NOMO-1 (cell line): ENCODE results near the gene CHD2.
"Not testable (repeated sequence)": the region's sequence is repeated elsewhere in the genome, so short reads cannot be mapped to it uniquely, and the experiment has no call there.

Source experiments
- DNase-seq, 2 experiments: peaks; one replicate each; lab custom pipeline; 2025; ENCODE audit not compliant: unreplicated experiment in 2 of 2; lab: John Stamatoyannopoulos, UW

Gene CHD2

DNA sequence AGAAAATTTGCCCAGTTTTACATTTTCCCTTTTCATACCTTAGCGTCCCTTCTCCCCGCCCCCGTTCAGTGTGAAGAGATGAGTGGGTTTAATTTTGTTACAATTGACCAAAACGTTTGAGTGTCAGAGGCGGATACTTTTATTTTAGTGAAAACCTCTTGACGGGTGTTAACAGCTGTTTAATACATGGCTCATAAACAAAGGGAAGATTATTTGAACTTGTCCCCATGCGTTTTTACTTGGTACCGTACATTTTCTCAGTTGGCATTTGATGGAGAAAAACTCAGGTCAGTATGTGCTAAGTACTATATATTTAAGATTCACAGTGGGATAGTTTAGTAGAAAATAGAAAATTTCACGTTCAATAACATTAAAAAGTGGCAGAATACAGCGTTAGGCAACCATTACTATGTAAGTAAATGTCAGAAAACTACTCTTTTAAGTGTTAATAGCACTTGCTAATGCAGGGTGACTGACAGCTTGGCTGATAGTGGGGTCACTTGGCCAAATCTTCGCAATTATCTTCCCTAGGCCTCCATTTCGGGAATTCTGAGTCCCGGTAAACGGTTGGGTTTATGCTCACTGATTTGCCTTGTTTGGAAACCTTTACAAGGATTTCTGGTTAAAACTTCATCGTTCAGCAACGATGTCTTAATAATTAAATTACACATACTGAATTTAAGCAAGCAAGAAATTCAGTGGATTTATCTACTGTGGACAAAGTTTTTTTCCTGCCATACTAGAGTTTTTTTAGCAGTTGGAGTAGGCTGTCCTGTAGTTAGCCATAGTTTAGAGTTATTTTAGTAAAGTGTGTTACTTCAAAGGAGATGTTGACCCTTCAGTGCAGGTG is 4.8 kb downstream of the CHD2 start:
- peak in 1 of 2 experiments; percentile 55 for DNase-seq

DNA sequence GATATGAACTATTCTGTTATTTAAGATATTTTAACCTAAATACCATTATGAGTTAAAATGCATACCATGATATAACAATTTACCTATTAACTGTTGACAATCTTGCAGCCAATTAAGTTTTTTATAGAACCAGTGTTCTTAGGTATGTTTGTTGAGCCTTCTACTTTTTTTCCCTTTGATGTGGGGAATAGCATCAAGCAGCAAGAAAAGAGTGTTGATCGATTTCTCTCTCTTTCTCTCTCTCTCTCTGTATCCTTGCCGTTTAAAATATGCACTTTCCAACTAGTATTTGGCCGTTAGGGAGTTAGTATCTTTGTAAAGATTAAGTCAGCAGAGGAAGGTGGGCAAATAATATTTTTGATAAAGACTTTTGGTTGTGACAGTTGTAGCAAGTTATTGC is 5.9 kb downstream of the CHD2 start:
- no peak for DNase-seq

DNA sequence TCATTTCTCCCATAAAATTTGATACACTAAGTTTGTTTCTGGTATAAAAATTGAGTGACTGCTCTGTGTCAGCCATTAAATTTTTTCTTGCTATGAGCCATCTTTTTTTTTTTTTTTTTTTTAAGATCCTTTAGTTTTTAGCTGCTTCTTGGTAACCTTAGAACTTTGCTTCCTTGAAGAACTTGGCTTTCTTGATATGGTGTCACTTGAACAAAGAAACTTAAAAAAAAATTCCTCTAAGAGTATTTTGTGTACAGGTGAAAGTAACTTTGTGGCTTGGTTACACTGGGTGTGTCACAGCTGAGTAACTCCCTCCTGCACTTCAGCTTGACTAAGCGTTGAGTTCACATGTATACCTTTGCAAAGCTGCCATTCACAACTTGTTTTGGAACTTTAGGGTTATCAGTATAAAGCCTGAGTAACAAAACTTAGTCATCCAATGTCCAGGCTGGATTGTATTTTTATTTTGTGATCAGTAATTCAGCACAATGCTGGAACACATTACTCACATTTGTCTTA is 6.5 kb downstream of the CHD2 start:
- no peak for DNase-seq

DNA sequence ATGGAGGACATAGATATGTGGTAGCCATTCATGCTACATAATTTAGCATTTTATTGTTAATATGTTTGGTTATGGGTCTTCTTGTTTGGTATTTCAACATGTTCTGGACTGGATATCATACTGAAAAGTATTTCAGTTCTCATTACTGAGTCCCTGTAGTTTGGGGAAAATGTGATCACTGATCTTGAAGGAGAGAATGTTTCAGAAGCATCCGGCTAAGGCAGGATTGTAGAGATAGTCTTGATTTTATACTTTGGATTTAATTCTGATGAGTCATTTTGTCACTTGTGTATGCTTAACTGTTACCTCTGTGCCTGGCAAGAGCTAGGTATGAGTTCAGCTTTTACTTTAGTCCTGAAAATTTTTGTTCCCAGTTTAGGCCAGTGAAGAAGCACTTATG is 7.1 kb downstream of the CHD2 start:
- no peak for DNase-seq

DNA sequence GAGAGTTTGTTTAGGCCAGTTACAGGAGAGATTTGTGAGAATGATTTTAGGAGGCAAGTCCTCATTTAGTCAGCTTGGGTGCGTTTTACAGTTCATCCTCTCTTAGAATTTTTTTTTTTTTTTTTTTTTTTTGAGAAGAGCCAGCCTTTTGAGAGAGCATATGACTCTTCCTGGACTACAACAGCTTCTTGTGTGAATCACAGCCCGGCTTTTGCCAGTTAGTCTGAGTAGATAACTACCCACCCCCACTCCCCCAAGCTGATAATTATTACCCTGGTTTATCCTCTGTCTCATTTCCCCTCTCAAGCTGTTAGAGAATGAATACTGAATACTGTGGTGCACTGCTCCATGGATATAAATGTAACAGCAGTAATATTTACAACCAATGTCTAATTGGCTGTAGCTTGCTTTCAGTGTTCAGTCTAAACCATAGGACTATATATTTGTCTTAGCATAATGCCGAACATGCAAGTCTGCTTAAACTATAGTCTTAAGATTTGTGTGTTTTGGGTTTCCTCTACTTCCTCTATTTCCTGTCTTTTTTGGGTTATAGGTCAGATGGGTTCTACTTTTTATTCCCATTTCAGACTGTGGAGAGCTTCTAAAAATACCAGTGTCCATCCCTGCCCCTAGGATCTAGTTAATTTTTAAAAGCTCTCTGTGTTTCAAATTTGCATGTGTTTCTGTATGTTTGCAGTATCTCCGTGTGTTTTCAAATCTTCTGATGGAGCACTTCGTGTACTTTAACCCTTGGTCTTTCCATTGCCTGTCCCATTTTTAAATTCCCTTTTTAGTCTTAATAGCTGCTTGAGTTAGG is 8.0 kb downstream of the CHD2 start:
- peak; percentile 39 to 67 for DNase-seq

DNA sequence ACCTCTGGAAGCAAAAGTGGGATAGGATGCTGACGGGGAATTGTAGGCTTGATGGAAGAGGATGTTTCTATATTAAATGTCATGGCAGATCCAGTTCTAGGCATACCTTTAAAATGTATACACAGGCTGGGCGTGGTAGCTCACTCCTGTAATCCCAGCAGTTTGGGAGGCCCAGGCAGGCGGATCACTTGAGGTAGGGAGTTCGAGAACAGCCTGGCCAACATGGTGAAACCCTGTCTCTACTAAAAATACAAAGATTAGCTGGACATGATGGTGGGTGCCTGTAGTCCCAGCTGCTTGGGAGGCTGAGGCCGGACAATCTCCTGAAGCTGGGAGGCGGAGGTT is 8.6 kb downstream of the CHD2 start:
- no peak for DNase-seq

DNA sequence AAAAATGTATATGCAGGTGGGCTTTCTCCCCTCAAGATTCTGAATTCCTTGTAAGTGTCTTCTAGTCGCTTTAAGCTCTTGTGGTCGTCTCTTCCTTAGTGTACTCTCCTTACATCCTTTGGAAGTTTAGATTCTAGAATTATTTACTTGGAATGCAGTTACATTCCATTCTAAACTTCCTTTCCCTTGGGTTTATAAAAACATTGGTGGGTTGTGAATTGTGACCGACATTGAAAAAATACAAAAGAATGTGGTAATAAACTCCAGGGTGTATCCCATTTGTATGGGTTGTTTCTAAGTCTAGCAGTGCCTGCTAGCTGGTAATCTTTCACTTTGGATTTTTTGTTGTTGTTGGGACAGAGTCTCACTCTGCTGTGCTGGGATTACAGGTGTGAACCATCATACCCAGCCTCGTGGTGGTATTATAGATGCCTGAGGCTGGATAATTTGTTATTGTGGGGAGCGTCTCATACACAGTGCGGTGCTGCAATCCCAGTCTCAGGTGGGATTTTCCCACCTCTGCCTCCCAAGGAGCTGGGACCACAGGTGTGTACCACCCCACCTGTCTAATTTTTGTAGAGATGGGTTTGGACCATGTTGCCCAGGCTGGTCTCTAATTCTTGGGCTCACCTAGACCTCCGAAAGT is 9.1 kb downstream of the CHD2 start:
- DNase-seq = no peak

DNA sequence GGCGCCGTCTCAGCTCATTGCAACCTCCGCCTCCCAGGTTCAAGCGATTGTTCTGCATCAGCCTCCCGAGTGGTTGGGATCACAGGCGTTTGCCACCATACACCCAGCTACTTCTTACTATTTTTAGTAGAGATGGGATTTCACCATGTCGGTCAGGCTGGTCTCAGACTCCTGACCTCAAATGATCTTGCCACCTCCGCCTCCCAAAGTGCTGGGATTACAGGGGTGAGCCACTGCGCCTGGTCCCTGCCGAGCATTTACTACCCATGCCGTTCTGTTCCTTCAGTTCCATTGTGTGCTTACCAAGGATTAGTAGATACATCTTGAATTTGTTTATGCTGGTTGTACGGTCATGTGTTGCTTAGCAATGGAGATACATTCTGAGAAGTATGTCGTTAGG is 10.3 kb downstream of the CHD2 start:
- DNase-seq = no peak

DNA sequence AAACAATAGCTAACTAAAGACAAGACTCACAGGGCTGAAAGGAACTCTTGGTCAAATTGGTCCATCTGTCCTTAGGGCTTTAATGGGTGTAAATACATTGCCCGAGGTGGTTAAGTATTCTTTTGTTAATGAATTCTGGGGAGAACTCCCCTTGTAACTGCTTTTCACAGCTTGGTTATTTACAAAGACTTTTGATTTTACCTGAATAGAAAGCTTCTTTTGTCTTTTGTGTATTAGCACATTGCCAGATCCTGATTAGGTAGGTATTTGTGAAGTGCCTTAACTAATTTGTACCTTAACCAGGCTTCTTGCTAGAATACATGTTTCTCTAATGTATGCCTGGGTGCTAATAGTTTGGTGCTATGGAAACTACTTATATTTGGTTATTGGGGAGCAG is 14.0 kb downstream of the CHD2 start:
- DNase-seq = no peak

DNA sequence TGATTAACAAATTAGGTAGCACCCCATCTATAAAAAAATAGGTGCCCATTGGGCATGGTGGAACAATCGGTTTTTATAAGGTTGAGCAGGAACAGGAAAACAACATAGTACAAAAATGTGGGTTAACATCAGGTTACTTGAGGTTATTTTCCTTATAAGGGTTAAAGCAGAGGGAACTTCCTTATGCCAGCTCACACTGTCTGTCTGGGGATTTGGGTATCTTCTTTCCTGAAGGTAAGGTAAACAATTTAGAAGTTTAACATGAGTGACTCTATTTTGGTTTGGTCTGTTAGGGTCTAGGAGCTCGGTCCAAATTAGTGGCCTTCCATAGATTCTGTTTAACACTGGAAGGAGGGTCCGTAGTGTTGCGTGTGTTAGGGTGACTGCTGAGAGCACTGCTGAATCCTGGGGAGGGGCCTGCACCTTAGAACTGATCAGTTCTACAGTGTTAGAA is 14.7 kb downstream of the CHD2 start:
- peak in 1 of 2 experiments; percentile 37 for DNase-seq

DNA sequence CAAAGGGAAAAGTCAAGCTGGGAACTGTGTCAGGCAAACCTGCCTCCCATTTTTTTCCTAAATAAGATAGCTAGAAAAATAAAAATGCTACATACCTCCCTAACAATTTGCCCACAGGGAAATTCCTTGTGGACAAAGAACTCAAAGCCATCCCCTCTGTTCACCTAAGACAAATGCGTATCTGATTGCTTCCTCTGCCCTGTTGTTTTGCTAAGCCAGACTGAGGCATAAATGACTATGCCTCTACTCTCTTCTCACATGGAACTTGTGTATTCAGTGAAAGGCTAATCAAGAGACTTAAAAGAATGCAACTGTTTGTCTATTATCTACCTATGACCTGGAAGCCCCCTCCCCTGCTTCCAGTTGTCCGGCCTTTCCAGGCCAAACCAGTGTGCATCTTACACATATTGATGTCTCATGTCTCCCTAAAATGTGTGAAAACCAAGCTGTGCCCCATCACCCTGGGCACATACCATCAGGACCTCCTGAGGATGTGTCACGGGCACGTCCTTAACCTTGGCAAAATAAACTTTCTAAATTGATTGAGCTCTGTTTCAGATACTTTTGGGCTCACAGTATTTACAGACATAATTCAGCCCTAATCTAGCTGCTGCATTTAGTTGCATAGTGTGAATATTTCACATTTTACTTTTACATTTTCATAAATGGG is 15.8 kb downstream of the CHD2 start:
- DNase-seq = no peak

DNA sequence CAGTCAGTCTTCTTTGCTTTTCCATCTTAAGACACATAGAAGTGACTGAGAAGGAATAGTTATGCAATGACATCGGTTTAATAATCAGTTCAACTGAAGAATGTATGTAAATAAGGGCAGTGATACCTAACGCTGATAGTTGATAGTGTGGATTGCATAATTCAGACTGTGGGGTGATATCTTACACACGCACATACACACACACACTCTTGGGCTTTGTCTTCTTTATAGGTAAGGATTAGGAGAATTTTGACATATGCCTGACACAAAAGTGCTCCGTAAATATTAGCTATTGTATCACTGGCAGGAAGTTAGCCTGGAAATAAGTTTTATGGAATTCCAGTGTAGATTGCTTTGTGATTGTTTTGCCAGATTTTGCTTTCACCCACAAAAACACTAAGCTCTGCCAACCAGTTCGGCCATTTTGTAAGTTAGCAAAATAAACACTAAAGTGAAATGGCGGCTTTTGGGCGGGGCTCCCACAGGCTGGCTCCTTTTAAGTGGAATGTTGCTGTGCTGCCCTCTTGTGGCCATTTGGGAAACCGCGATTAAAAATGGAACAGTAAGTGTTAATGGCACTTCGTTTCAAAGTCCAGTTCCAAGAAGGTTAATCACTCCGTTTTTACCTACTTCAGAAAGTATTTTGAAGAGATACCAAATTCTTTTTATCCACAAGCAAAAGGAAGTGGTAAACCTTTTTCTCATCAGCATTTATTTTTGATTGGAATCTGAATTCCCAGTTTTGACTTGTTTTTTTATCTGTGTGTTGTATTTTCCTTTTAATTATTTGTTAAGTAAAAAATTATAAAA is 17.7 kb downstream of the CHD2 start:
- peak; percentile 86 to 92 for DNase-seq

DNA sequence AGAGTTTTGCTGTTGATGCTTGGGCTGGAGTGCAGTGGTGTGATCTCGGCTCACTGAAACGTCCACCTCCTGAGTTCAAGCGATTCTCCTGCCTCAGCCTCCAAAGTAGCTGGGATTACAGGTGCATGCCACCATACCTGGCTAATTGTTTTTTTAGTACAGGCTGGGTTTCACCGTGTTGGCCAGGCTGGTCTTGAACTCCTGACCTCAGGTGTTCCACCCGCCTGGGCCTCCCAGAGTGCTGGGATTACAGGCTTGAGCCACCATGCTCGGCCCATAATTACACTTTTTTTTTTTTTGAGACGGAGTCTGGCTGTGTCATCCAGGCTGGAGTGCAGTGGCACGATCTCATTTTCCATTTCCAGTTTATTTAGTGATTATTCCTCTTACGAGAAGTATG is 18.8 kb downstream of the CHD2 start:
- DNase-seq = not testable (repeated sequence)

DNA sequence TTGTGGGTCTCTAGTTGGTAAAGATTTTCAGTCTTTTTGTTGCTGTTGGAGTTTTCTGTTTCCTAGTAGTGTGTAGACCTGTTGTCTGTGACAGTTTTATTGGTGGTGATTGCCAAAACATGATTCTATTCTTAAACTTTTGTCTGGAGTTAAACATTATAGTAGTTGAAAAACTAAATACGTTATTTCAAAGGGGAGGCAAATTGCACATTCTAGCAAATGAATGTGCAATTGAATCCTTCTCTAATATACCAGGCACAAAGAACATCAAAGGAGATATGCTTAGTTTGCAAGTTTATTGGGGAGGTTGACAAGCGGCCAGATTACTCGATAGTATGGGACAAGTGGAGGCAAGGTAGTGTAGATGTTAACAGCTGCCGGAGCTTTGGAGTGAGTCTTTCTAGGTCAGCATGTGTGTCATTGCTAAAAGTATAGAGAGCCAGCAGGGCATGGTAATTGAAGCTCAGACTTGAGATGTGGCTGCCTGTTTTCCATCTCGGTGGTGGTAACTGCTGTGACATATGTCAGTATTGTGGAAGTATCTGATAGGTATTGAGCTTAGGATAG is 20.6 kb downstream of the CHD2 start:
- no peak for DNase-seq

DNA sequence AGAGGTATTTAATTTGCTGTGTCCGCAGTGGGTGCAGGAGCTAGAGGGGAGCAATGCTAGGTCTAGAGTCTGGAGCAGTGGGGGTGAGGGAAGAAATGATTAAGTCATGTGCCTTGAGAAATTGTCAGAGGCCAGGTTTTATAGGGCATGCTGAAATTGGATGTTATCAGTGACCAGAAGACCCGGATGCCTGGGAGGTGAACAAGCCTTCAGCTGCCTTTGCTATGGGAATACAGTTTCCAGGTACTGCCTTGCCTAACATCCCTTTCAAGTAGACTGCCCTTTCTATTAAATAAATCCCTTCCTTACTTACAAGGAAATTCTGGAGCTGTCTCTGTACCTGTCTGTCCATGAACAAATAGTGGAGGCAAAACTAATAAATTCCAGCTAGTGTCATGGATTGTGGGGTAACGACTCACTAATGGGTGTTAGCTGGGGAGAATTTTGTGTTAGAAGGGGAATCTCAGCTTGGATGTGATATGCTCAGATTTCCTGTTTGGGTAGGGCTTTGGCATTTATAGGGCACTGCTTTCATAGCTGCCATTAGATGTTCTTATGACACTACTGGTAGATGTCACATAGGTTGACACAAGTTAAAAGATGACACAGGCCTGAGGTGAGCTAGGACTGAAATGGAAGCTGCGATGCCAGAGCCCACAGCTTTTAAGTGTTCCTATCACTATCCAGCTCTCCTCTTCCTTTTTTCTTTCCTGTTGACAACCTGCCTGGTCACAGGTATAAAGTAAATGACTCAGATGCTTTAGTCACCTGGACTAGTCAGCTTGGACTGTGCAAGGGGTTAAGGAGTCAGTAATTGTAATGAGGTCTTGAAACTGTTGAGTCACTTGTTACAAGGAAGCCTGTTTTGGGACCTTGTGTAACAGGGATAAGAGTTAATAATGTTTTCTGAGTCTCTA is 21.3 kb downstream of the CHD2 start:
- peak in 1 of 2 experiments; percentile 61 for DNase-seq

DNA sequence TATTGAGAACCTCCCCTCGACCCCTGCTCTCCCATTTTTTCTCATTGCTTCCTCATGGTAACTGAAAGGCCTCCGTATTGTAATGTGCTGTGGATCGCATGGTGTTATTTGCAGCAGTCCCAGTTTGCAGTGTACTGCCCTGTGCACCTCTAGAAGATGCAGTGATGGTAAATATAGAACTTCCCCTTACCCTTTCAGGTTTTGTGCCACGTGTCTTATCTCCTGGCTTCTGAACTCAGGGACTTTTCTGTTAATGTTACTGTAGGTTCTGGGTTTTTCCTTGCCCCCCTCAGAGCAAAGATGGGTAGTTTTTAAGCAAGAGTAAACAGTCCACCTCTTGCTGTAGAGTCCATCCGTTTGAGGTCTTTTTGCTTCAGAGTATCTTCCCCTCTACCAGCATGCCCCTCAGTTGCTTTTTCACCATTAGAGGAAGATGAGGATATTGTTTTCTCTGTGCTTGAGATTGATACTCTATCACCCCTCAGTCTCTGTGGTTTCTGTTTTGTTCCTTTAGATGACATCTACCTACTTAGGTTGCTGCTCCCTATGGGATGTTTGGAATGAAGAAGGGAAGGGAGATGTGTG is 22.4 kb downstream of the CHD2 start:
- no peak for DNase-seq

DNA sequence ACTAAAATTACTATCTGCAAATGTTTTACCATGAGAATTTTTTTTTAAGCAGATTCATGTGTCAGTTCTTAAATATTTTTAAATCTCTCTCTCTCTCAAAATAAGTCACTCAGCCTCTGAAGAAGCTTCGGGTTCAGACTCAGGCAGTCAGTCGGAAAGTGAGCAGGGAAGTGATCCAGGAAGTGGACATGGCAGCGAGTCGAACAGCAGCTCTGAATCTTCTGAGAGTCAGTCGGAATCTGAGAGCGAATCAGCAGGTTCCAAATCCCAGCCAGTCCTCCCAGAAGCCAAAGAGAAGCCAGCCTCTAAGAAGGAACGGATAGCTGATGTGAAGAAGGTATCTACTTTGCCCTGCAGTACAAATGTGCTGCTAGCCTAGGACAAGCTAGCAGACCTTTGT is 24.1 kb downstream of the CHD2 start:
- DNase-seq = no peak

DNA sequence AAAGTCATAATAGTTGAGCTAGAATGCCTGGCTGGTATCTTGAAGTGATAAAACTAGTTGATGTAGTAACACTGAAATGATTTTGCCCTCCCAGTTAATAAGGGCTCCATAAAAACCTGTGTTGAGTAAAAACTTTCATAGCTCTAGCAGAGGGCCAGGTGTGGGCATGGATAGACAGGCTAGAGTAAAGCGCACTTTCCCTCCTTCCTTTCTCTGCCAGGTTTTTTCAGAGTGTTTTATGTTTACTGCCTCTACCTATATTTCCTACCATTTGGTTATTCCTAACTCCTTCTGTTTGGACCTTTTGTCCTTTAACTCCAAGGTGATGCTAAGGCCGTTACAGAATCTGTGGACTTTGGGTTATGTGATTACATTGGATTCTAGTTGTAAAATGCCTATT is 25.3 kb downstream of the CHD2 start:
- DNase-seq = no peak
